T47D (cell line): Measurements from ENCODE around the gene CEP135.
"Not testable (repeated sequence)": the region's sequence is repeated elsewhere in the genome, so short reads cannot be mapped to it uniquely, and the experiment has no call there.

Experiments
- DNase-seq, 2 experiments: peaks; one replicate each; pipeline versions ENCODE4 v3.0.0 to v3.0.0-alpha.2; 2011 to 2012; ENCODE audit warnings: low read depth in 1 of 2, low spot score in 1 of 2
- JUND ChIP-seq: IDR thresholded peaks from 2 replicates; pipeline ENCODE4 v1.6.1; 2012; ENCODE audit warnings: low read depth
- in situ Hi-C: cut with HindIII; loops from 2 replicates; pipeline ENCODE4 v1.10.0; 2016; ENCODE audit warnings: low sequenced_read_pairs, low pct_unique_long_range_greater_than_20kb

The CEP135 gene

DNA sequence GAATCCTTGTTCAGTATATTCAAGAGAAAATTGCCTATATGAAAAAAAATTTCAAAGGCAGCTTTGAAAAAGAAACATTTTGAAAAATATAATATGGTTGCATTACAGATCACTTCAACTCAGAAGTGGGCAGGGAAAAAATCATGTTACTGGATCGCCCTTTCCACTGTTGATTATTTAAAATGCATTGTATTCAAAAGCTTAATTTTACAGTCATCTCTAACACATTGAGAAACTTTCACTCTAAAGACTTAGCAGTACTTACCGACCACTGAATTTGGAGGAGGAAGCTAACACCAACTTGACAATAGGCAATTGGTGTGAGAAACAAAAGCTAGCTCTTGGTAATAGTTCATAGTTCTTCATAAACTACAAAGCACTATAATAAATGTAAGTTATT, 101.9 kb downstream of the CEP135 start:
- no peak for TF ChIP-seq JUND
- in situ Hi-C loops: no loop called here
- DNase-seq: no peak

DNA sequence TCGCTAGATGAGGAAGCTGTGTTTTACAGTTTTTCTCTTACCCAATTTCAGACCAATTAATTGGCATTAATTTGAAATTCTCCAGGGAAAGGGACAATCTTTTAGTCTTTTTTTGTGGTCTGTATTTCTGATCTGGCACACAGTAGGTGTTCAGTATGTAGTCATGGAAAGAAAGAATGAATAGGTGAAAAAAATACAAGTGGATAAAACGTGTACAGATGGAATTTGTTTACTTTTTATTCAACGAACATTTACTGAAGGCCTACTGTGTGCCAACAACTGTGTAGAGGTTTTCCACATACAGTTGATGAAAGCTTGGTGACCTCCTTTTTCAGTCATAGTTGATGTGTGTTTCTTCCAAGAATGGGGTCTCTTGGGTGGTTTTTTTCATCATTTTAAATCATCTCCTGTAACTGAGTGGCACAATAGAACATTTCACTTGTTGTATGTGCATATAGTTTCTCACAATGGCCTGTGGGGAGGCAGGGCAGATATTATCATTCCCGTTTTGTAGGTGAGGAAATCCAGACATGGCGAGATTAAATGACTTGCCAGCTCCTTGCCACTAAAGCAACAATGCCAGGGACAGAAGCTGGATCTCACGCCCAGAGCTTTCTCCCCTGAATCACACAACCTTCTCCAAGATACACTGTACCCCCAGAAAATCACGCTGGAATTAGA, 102.4 kb downstream of the CEP135 start:
- peak in 1 of 2 experiments; percentile 11 for DNase-seq
- TF ChIP-seq JUND: no peak
- in situ Hi-C loops: no loop called here

DNA sequence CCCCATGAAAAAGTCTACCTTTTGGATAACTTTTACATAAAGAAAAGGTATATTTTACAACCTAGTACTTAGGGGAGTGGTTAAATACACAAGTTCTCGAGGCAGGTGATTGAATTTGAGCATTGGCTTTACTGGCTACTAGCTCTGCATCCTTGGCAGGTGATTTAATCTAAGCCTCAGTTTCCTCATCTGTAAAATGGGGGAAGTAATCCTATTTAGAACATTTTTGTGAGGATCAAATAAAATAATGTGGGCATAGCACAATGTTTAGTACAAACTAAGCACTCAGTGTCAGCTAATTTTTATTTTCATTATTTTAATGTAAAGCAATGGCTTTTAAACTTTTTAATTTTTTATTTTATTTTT, 102.9 kb downstream of the CEP135 start:
- DNase-seq: no peak
- in situ Hi-C loops: no loop called here
- TF ChIP-seq JUND: no peak

DNA sequence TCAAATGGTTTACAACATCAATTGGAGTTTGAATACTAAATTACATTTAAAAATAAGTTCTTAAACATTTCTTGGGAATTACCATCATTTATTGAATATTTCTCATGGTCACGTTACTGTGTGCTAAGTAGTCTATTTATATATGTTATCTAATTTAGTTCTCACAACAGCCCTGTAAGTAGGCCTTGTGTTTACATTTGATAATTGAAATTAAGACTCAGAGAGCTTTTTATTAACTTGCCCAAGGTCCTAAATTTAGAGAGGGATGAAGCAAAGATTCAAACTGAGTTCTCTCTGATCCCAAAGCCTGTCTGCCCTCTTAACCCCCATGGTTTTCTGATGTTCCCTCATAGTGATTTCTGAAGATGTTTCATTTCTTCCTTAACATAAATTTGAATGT, 103.7 kb downstream of the CEP135 start:
- DNase-seq: no peak
- TF ChIP-seq JUND: no peak
- in situ Hi-C loops: no loop called here

DNA sequence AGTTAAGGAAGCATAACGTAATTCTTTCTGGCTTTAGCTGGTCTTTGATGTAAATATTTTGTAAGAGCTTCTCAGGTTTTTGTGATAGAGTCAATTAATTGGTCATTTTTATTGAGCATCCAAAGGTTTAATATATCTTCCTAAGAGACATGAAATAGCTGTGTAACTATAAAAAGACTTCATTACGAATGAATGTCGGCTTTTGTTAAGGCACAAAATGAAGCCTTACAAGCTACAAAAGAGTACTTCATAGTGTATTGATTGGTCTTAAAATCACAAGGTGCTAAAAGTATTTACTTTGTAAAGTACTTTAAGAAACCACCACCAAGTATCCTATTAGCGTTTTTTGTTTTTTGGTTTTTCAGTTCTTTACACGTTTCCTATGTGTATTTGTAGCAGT, 104.2 kb downstream of the CEP135 start:
- in situ Hi-C loops: no loop called here
- no peak for TF ChIP-seq JUND
- DNase-seq: no peak

DNA sequence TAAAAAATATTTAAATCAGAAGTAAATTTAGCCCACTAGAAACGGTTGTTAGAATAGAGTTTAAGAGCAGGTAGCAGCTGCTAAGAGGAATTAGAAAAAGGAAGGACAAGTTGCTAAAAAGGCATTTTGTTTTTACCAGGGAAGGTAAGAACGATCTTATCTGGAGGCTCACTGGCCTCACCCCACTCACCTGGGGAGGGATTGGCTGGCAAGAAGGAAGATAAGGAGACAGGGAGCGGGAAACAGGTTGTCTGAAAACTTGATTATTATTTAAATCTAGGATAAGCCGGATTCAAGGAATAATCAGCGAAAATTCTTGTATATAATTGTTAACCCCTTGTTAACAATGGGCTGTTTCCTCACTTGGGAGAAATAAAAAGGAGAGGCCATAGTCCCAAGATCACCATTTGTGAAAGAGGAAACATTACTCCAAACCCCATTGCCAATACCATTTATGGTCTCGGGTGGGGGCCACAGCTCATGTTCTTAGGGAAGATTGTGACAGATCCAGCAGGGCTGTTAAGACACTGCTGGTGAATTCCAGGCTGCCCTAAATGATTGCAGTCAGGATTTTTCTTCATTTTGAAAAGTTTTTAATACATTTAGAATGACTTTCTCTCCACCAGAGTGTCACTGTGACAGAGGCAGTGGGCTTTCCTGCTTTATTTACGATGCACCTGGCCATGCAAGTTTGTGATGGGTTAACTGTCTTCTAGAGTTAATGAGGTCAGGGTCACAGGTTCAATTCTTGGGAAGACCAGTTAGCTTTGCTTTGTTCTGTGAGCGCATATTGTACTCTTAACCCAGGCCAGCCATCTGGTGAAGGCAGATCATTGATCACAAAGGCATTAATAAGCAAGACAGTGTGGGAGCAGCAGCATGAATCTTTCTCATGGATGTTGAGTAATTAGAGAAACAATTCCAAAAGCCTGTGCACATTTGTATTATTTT, 106.6 kb downstream of the CEP135 start:
- DNase-seq: no peak
- in situ Hi-C loops: no loop called here
- no peak for TF ChIP-seq JUND

DNA sequence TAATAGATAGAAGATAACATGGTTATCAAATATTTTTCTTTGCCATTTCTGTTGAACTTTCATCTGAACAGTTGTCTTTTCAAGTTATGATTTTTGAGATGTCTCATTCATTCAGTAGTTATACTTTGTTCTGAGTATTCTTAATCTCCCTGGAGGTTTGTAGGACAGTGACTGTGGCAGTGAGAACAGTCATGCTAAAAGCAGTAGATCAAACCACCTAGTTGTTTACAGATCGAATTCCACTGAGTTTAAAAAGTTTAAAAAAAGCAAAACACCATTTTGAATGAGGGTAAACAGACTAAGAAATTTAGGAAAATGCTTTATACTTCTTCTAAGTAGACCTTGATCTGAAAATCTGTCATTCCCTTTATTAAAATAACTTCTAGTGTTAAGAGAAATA, 107.2 kb downstream of the CEP135 start:
- in situ Hi-C loops: no loop called here
- DNase-seq: no peak
- no peak for TF ChIP-seq JUND

DNA sequence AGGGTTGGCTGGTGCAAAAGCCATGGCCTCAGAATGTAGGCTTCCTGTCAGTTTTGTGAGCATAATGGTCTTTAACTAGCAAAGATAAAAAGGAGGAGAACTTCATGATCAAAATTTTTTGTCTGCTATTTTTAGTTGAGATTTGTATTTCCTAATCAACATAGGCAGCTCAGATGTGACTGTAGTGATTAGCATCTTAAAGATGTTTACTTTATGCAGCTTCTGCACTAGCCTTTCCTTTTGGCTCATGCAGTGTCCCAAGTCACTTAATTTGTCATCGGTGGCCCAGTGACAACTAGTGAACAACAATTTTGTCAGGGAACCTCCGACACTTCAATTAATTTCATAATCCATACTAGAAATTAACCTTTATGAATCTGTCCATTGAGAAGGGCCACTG, 109.8 kb downstream of the CEP135 start:
- no peak for TF ChIP-seq JUND
- in situ Hi-C loops: no loop called here

DNA sequence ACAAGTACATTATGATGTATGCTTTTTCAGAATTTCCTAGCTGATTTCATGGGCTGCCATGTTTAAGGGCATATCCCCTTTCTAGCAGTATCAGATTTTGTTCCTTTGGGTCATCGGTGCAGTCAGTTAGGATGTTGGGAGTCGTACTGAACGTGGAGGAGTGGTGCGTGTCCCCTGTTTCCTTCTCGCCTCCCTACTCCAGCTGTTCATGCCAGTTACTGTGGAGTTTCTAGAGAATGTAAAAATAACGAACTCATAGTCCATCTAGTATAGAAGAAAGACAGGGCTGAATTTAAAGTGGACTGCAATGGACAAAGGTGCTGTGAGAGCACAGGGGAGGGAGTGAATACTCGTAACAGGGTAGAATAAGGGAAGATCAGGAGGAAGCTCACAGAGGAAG, 111.3 kb downstream of the CEP135 start:
- DNase-seq: no peak
- in situ Hi-C loops: no loop called here
- TF ChIP-seq JUND: no peak

More for the DNA sequence above, 109.8 kb downstream of the CEP135 start:
- no peak for DNase-seq

DNA sequence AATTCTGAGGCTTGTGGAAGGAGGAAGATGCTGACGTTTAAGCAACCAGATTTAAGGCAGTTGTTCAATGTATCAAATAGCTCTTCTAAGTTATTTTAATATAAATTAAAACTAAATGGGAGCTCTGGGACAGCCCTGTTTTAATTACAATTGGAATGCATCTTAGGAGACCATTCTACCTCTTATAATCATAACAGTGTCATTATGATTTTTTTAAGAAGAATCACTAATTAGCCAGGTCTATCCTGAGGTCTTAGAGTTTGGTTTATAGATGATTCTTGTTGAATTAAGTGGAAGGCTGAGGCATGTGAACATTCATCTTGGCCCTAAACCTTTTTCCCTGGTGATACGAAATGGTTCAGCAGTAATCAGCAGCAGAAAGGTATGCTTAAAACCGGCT, 113.4 kb downstream of the CEP135 start:
- no peak for DNase-seq
- no peak for TF ChIP-seq JUND
- in situ Hi-C loops: no loop called here

DNA sequence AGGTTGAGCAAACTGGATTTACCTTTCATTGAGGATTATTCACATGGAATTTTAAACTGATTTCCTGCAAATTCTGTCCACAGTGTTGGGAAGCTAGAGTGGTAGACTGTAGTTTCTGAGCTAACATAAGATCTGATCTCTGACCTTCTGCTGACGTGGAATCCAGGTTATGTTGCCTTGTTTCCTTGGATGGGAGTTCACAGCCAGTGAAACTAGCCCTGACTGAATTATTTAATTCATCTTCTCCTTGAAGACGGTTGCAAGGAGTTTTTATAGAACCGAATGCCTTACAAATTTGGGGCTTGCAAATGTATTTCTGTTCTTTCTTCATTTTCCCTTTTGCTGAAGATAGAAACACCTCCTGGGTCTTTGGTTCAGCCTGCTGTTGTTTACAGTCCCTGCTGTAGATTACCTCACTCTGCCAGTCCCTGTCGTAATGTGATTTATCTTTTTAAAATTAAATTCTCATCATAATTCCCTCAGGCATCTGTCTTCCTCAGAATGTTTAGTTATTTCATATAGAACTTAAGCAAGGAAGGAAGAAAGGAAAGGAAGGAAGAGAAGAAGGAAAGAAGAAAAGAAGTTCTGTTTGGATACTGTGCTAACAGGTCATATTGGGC, 113.9 kb downstream of the CEP135 start:
- no peak for TF ChIP-seq JUND
- in situ Hi-C loops: no loop called here
- no peak for DNase-seq

DNA sequence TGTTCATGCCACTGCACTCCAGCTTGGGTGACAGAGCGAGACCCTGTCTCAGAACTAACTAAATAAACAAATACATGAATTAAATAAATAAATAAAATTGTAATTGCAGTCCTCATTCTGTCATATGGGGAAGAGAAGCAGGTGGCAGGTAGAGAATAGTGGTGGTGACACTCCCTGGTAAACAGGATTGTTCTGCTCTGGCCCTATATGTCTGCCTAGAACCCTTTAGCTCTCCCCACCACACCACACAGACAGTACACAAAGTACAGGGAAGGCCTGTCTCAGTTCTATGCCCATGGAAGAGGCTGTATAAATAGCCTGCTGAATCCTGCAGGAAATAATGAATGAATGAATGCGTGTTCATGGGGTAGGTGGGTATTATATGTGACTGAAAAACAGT, 117.7 kb downstream of the CEP135 start:
- no peak for TF ChIP-seq JUND
- no peak for DNase-seq
- in situ Hi-C loops: no loop called here

DNA sequence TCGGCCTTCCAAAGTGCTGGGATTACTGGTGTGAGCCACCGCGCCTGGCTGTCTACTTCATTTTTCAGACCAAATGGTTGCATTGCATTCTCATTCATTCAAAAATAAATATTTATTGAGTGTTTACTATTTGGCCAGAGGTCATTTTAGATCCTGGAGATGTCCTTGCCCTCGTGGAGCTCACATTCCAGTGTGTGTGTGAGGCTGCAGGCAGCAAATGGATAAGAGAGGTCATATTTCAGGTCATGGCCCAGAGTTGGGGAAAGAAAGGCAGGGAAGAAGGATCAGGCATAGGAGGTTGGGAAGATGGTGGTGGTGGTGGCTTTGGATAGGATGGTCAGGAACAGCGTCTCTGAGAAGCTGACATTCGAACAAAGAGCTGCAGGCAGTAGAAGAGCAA, 119.1 kb downstream of the CEP135 start:
- no peak for TF ChIP-seq JUND
- in situ Hi-C loops: no loop called here
- no peak for DNase-seq

DNA sequence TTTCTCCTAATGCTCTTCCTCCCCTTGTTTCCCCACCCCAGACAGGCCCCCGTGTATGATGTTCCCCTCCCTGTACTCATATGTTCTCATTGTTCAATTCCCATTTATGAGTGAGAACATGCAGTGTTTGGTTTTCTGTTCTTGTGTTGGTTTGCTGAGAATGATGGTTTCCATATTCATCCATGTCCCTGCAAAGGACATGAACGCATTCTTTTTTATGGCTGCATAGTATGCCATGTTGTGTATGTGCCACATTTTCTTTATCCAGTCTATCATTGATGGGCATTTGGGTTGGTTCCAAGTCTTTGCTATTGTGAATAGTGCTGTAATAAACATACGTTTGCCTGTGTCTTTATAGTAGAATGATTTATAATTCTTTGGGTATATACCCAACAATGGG, 124.0 kb downstream of the CEP135 start:
- in situ Hi-C loops, DNase-seq: not testable (repeated sequence)
